Chondrocyte (in vitro differentiated cells): ENCODE results near the gene POU2AF3. TPM values are rescaled to one million over a fixed set of nuclear protein-coding genes. Genes with fewer than 3 reads are reported as not detected.

Experiments
- DNase-seq: peaks from one replicate; pipeline ENCODE4 v3.0.0; 2021; ENCODE audit warnings: mixed read lengths, low spot score
- H3K27ac Mint-ChIP-seq: one replicate; pipeline ENCODE4 v1.8.0; 2021; ENCODE audit warnings: mild to moderate bottlenecking, moderate library complexity, mixed read lengths; ENCODE audit not compliant: unreplicated experiment
- H3K27me3 Mint-ChIP-seq: 2 replicates; pipeline ENCODE4 v1.8.0; 2021; ENCODE audit warnings: low read depth, mixed read lengths
- H3K36me3 Mint-ChIP-seq: 2 replicates; pipeline ENCODE4 v1.8.0; 2021; ENCODE audit warnings: low read depth, mixed read lengths
- H3K4me1 Mint-ChIP-seq: 2 replicates; pipeline ENCODE4 v1.8.0; 2021; ENCODE audit warnings: low read depth, mild to moderate bottlenecking, mixed read lengths
- H3K4me3 Mint-ChIP-seq: one replicate; pipeline ENCODE4 v1.8.0; 2021; ENCODE audit warnings: mild to moderate bottlenecking, moderate library complexity, mixed read lengths; ENCODE audit not compliant: unreplicated experiment
- H3K9me3 Mint-ChIP-seq: 2 replicates; pipeline ENCODE4 v1.8.0; 2021; ENCODE audit warnings: low read depth, mixed read lengths
- CTCF ChIP-seq: fragments of 200-600 bp; sonication (generic); IDR thresholded peaks from 2 replicates; pipeline ENCODE4 v1.5.0; 2021; ENCODE audit warnings: antibody characterized with exemption, mild to moderate bottlenecking, moderate library complexity
- total RNA-seq: library from RNA; stranded (reverse); gene quantifications from 3 replicates; pipeline ENCODE4 v1.2.1, GENCODE V29; 2021

Gene POU2AF3
- total RNA-seq, 1 donor from 2014 or later = not detected

GRCh38 chr11:111330234-111330893 is 32.0 kb downstream of the POU2AF3 start:
- H3K9me3 Mint-ChIP-seq = no peaks in the 10 kb centered on the region
- no peak for TF ChIP-seq CTCF
- DNase-seq = no peak
- H3K4me1 Mint-ChIP-seq = peaks cover 5% of the 10 kb centered on the region
- no peak overlapping the region for H3K27ac Mint-ChIP-seq
- H3K27me3 Mint-ChIP-seq = peaks cover 4% of the 10 kb centered on the region
- H3K4me3 Mint-ChIP-seq = no peak overlapping the region
- H3K36me3 Mint-ChIP-seq = no peaks in the 10 kb centered on the region

GRCh38 chr11:111331711-111332479 is 33.5 kb downstream of the POU2AF3 start:
- H3K27ac Mint-ChIP-seq = no peak overlapping the region
- no peak for TF ChIP-seq CTCF
- H3K4me1 Mint-ChIP-seq = no peaks in the 10 kb centered on the region
- no peak overlapping the region for H3K4me3 Mint-ChIP-seq
- peaks cover 7% of the 10 kb centered on the region for H3K27me3 Mint-ChIP-seq
- no peak for DNase-seq
- no peaks in the 10 kb centered on the region for H3K9me3 Mint-ChIP-seq
- no peaks in the 10 kb centered on the region for H3K36me3 Mint-ChIP-seq

- Mint-ChIP-seq H3K27me3 (peaks cover 7% of the 10 kb centered on the region), H3K4me3 (no peak overlapping the region), H3K4me1 (no peaks in the 10 kb centered on the region), H3K27ac (no peak overlapping the region), H3K9me3 (peaks cover 8% of the 10 kb centered on the region), H3K36me3 (peaks cover 3% of the 10 kb centered on the region)
- DNase-seq = no peak
- TF ChIP-seq CTCF = no peak
These were observed 36.5 kb downstream of the POU2AF3 start for GRCh38 chr11:111334532-111335502.

GRCh38 chr11:111335549-111335948 is 37.2 kb downstream of the POU2AF3 start:
- TF ChIP-seq CTCF = no peak
- no peak for DNase-seq
- peaks cover 3% of the 10 kb centered on the region for H3K36me3 Mint-ChIP-seq
- H3K9me3 Mint-ChIP-seq = peaks cover 15% of the 10 kb centered on the region
- no peak overlapping the region for H3K27ac Mint-ChIP-seq
- H3K4me1 Mint-ChIP-seq = no peaks in the 10 kb centered on the region
- H3K27me3 Mint-ChIP-seq = peaks cover 7% of the 10 kb centered on the region
- no peak overlapping the region for H3K4me3 Mint-ChIP-seq

GRCh38 chr11:111336062-111336461 is 37.7 kb downstream of the POU2AF3 start:
- H3K36me3 Mint-ChIP-seq = peaks cover 3% of the 10 kb centered on the region
- no peak for TF ChIP-seq CTCF
- no peak for DNase-seq
- no peaks in the 10 kb centered on the region for H3K4me1 Mint-ChIP-seq
- peaks cover 15% of the 10 kb centered on the region for H3K9me3 Mint-ChIP-seq
- H3K27ac Mint-ChIP-seq = no peak overlapping the region
- H3K4me3 Mint-ChIP-seq = no peak overlapping the region
- peaks cover 7% of the 10 kb centered on the region for H3K27me3 Mint-ChIP-seq
